Prostate gland (tissue), 2 donors: Measurements from ENCODE around the gene OTOP3. TPM values are rescaled to one million over a fixed set of nuclear protein-coding genes. Genes with fewer than 3 reads are reported as not detected.

Experiments
- DNase-seq: peaks from one replicate; pipeline ENCODE4 v3.0.0-alpha.2; 2019; ENCODE audit warnings: low spot score
- H3K27ac ChIP-seq, 2 donors: fragments of 200-600 bp; sonication (generic); 2 replicates each; pipeline ENCODE4 v1.5.1; 2017 to 2019
- H3K27me3 ChIP-seq: fragments of 200-600 bp; sonication (generic); replicated peaks from 2 replicates; pipeline ENCODE4 v1.5.1; 2019; ENCODE audit not compliant: insufficient read depth
- H3K36me3 ChIP-seq, 2 donors: fragments of 200-600 bp; sonication (generic); 1 replicate in 1 of 2; 2 replicates in 1 of 2; pipeline versions ENCODE4 v1.5.1 to v1.8.1; 2017 to 2019
- H3K4me1 ChIP-seq: fragments of 200-600 bp; sonication (generic); replicated peaks from 2 replicates; pipeline ENCODE4 v1.5.1; 2019
- H3K4me3 ChIP-seq, 2 donors: fragments of 200-600 bp; sonication (generic); 2 replicates each; pipeline ENCODE4 v1.5.1; 2017 to 2019
- H3K9me3 ChIP-seq: fragments of 200-600 bp; sonication (generic); 2 replicates; pipeline ENCODE4 v1.5.1; 2017
- CTCF ChIP-seq, 4 experiments: fragments of 200-600 bp in 2 of 4; fragments of 450-650 bp in 2 of 4; sonication (generic) in 2 of 4; IDR thresholded peaks; 1 replicate in 3 of 4; 2 replicates in 1 of 4; pipeline ENCODE4 v1.5.1; 2016 to 2019; ENCODE audit warnings: antibody characterized with exemption in 4 of 4, mild to moderate bottlenecking in 2 of 4, moderate library complexity in 2 of 4
- POLR2A ChIP-seq: fragments of 450-650 bp; IDR thresholded peaks from one replicate; pipeline ENCODE4 v1.6.1; 2016; ENCODE audit warnings: antibody characterized with exemption, mild to moderate bottlenecking
- POLR2AphosphoS5 ChIP-seq: sonication (generic); formaldehyde crosslinking; IDR thresholded peaks from one replicate; pipeline ENCODE4 v1.6.1; 2017; ENCODE audit warnings: antibody characterized with exemption
- WGBS: methylation state at CpG from one replicate; pipeline ENCODE4 v1.1.5; 2018; 5-methylcytosine and 5-hydroxymethylcytosine counted together
- intact Hi-C: fragments of 100-400 bp; cut with DNase I; formaldehyde crosslinking; loops from one replicate; pipeline ENCODE4 v1.14.2; 2022
- total RNA-seq, 2 donors: library from RNA; depleted of rRNA; stranded (reverse); fragments of >200 nt; gene quantifications; one replicate each; pipeline ENCODE4 v1.1.0, GENCODE V29; 2016

Gene OTOP3
- total RNA-seq: not detected

GRCh38 chr17:74935585-74936469 is at the start of gene OTOP3:
OTOP3 (plus strand) TSS chr17:74935898; CDS start chr17:74935922, 24 bp downstream.
- no peaks in the 10 kb centered on the region for H3K9me3 ChIP-seq
- 3% methylated on average over 56 of the region's 78 CpGs for WGBS
- DNase-seq: no peak
- H3K4me1 ChIP-seq: no peaks in the 10 kb centered on the region
- intact Hi-C loops: no loop called here
- no peak within 1 kb of the TSS for H3K27ac ChIP-seq
- H3K36me3 ChIP-seq: no peaks in the 10 kb centered on the region
- peaks cover 18% of the 10 kb centered on the region for H3K27me3 ChIP-seq
- H3K4me3 ChIP-seq: no peak within 1 kb of the TSS
- no peak for TF ChIP-seq POLR2AphosphoS5
- no peak for TF ChIP-seq POLR2A
- no peak for TF ChIP-seq CTCF (IDR thresholded peaks at IDR 0.05)

GRCh38 chr17:74888469-74888868 is 47.2 kb upstream of the OTOP3 start:
- DNase-seq: no peak
- Histone ChIP-seq H3K27me3 (peaks cover 11% of the 10 kb centered on the region), H3K4me3 (no peak overlapping the region), H3K4me1 (peaks cover 5% of the 10 kb centered on the region), H3K36me3 (no peaks in the 10 kb centered on the region), H3K27ac (no peak overlapping the region), H3K9me3 (no peaks in the 10 kb centered on the region)
- WGBS: 45% methylated on average over 13 of the region's 13 CpGs
- no peak for TF ChIP-seq CTCF (IDR thresholded peaks at IDR 0.05)
- no peak for TF ChIP-seq POLR2AphosphoS5
- TF ChIP-seq POLR2A: no peak
- intact Hi-C loops: no loop called here

GRCh38 chr17:74890554-74890953 is 45.1 kb upstream of the OTOP3 start:
- Histone ChIP-seq H3K4me1 (peaks cover 7% of the 10 kb centered on the region), H3K4me3 (no peak overlapping the region), H3K27me3 (peaks cover 19% of the 10 kb centered on the region), H3K27ac (no peak overlapping the region), H3K36me3 (no peaks in the 10 kb centered on the region), H3K9me3 (no peaks in the 10 kb centered on the region)
- intact Hi-C loops: no loop called here
- DNase-seq: no peak
- 88% methylated on average over 7 of the region's 7 CpGs for WGBS
- TF ChIP-seq CTCF (IDR thresholded peaks at IDR 0.05): no peak
- no peak for TF ChIP-seq POLR2A
- TF ChIP-seq POLR2AphosphoS5: no peak

- intact Hi-C loops: no loop called here
- 74% methylated on average over 20 of the region's 20 CpGs for WGBS
Observed at GRCh38 chr17:74892013-74892841, 43.5 kb upstream of the OTOP3 start.

More at GRCh38 chr17:74892013-74892841, 43.5 kb upstream of the OTOP3 start:
- no peak overlapping the region for H3K27ac ChIP-seq
- H3K9me3 ChIP-seq: no peaks in the 10 kb centered on the region
- peaks cover 7% of the 10 kb centered on the region for H3K4me1 ChIP-seq
- no peak overlapping the region for H3K4me3 ChIP-seq
- no peaks in the 10 kb centered on the region for H3K36me3 ChIP-seq
- DNase-seq: no peak
- TF ChIP-seq CTCF (IDR thresholded peaks at IDR 0.05): no peak
- no peak for TF ChIP-seq POLR2AphosphoS5
- TF ChIP-seq POLR2A: no peak
- H3K27me3 ChIP-seq: peaks cover 19% of the 10 kb centered on the region
